K562 (cell line): ENCODE results near the gene ALG6. TPM values are rescaled to one million over a fixed set of nuclear protein-coding genes. Genes with fewer than 3 reads are reported as not detected.
A peak's percentile ranks its signal among the peaks of the same experiment; 100 is the strongest.

Experiments used
- ATAC-seq: fragments of 200-7000 bp; cut with Tn5 transposase; 3 replicates; pipeline ENCODE4 v1.9.1; 2020; ENCODE audit warnings: moderate library complexity
- BruUV-seq: library from RNA; stranded (reverse); fragments of 400-500 nt; replicated peaks from 2 replicates; lab custom pipeline; 2021; lab: Mats Ljungman, UMichigan
- CTCF ChIA-PET: fragments of 300-600 bp; formaldehyde crosslinking; extraction: SDS; loops from one replicate; lab custom pipeline; 2021; ENCODE audit warnings: low intra/inter-chr PET ratio; lab: Yijun Ruan, JAX
- POLR2A ChIA-PET: fragments of 300-600, 350-650 bp; sonication (Branson Sonifier 250); formaldehyde crosslinking; extraction: SDS; loops from one replicate; lab custom pipeline; 2021; ENCODE audit warnings: antibody characterized with exemption, inconsistent platforms; lab: Yijun Ruan, JAX
- DNase-seq, 4 experiments: peaks; one replicate each; pipeline versions ENCODE4 v3.0.0 to v3.0.0-alpha.2; 2011 to 2018; ENCODE audit warnings: low spot score in 3 of 4, mixed read lengths in 3 of 4; ENCODE audit errors: extremely low read depth in 1 of 4
- FAIRE-seq: peaks from 2 replicates; lab custom pipeline; 2011; peaks lifted over from hg19 to GRCh38; lab: Jason Lieb, UNC
- H2AFZ ChIP-seq: 2 replicates; pipeline ENCODE4 v1.6.0; 2011; ENCODE audit warnings: low read depth, low read length, control low read depth, inconsistent platforms
- H3K27ac ChIP-seq: fragments of 200-600 bp; 3 replicates; pipeline ENCODE4 v1.8.0; 2011; ENCODE audit warnings: low read depth, mild to moderate bottlenecking, control low read depth, inconsistent platforms, low read length, moderate library complexity, mixed read lengths; ENCODE audit errors: extremely low read depth
- H3K27me3 ChIP-seq, 2 experiments: fragments of 300-600 bp in 1 of 2; 2 replicates in 1 of 2; 3 replicates in 1 of 2; pipeline versions ENCODE4 v1.6.0 to v1.8.0; 2011; ENCODE audit warnings: inconsistent platforms in 2 of 2, low read length in 2 of 2, mild to moderate bottlenecking in 1 of 2, mixed read lengths in 1 of 2, moderate library complexity in 1 of 2; ENCODE audit not compliant: control insufficient read depth in 2 of 2, insufficient read depth in 2 of 2
- H3K36me3 ChIP-seq: fragments of 300-600 bp; 3 replicates; pipeline ENCODE4 v1.8.0; 2011; ENCODE audit warnings: mild to moderate bottlenecking, low read length, inconsistent platforms; ENCODE audit not compliant: control insufficient read depth, insufficient read depth
- H3K4me1 ChIP-seq, 2 experiments: fragments of 200-600 bp in 1 of 2; replicated peaks in 1 of 2; 2 replicates in 1 of 2; 3 replicates in 1 of 2; pipeline versions ENCODE4 v1.5.1 to v1.8.0; 2011; ENCODE audit warnings: inconsistent platforms in 2 of 2, low read length in 2 of 2, mild to moderate bottlenecking in 1 of 2, mixed read lengths in 1 of 2, moderate library complexity in 1 of 2; ENCODE audit not compliant: control insufficient read depth in 2 of 2, insufficient read depth in 2 of 2
- H3K4me2 ChIP-seq: 2 replicates; pipeline ENCODE4 v1.6.1; 2011; ENCODE audit warnings: low read length, control low read depth, inconsistent platforms, mixed read lengths; ENCODE audit not compliant: insufficient read depth
- H3K4me3 ChIP-seq: fragments of 200-600 bp; sonication (generic), shearing (Covaris generic); 2 replicates; pipeline ENCODE4 v1.5.1; 2016; ENCODE audit warnings: control low read depth, inconsistent platforms
- H3K79me2 ChIP-seq: fragments of 200-600 bp; 3 replicates; pipeline ENCODE4 v1.8.0; 2011; ENCODE audit warnings: low read length, inconsistent platforms; ENCODE audit not compliant: control insufficient read depth, insufficient read depth
- H3K9ac ChIP-seq, 2 experiments: 2 replicates each; pipeline versions ENCODE4 v1.6.0 to v1.6.1; 2011; ENCODE audit warnings: low read depth in 2 of 2, low read length in 2 of 2, control low read depth in 1 of 2, inconsistent platforms in 1 of 2, mild to moderate bottlenecking in 1 of 2, mixed read lengths in 1 of 2; ENCODE audit not compliant: insufficient read depth in 1 of 2
- H3K9me1 ChIP-seq: one replicate; pipeline ENCODE4 v1.6.0; 2011; ENCODE audit warnings: inconsistent platforms, mild to moderate bottlenecking, low read length, moderate library complexity; ENCODE audit not compliant: control insufficient read depth, insufficient read depth
- H3K9me3 ChIP-seq: replicated peaks from 2 replicates; pipeline ENCODE4 v1.5.1; 2011; ENCODE audit warnings: low read depth, low read length, inconsistent platforms; ENCODE audit not compliant: control insufficient read depth, insufficient read depth
- H4K20me1 ChIP-seq: replicated peaks from 2 replicates; pipeline ENCODE4 v1.6.1; 2011; ENCODE audit warnings: low read length, inconsistent platforms, mixed read lengths; ENCODE audit not compliant: control insufficient read depth, insufficient read depth
- CEBPZ ChIP-seq: fragments of 150-350 bp; IDR thresholded peaks from 2 replicates; pipeline ENCODE4 v1.6.1; 2014; ENCODE audit warnings: low read depth, mild to moderate bottlenecking, low read length, borderline replicate concordance
- EP300 ChIP-seq: IDR thresholded peaks from 2 replicates; pipeline ENCODE4 v1.6.1; 2012; ENCODE audit warnings: low read length, improper control_type of control experiment
- MED1 ChIP-seq: sonication (generic); formaldehyde crosslinking; IDR thresholded peaks from 2 replicates; pipeline ENCODE4 v1.8.1; 2023; ENCODE audit warnings: missing genetic modification reagents, borderline replicate concordance
- SMAD1 ChIP-seq: fragments of 150-350 bp; IDR thresholded peaks from 2 replicates; pipeline ENCODE4 v1.6.1; 2014; ENCODE audit warnings: low read length, low read depth; ENCODE audit not compliant: partially characterized antibody
- SMARCB1 ChIP-seq: IDR thresholded peaks from 2 replicates; pipeline ENCODE4 v1.6.1; 2011; ENCODE audit warnings: improper control_type of control experiment, low read depth; ENCODE audit not compliant: insufficient read length
- TCFL5 ChIP-seq: fragments of 250-450 bp; sonication (Bioruptor Pico); conservative IDR thresholded peaks from 2 replicates; pipeline ENCODE4 v1.6.1; 2021; ENCODE audit warnings: mild to moderate bottlenecking, moderate library complexity, matching md5 sums
- ZBTB1 ChIP-seq: sonication (generic); formaldehyde crosslinking; IDR thresholded peaks from 2 replicates; pipeline ENCODE4 v1.8.1; 2023; ENCODE audit warnings: missing genetic modification reagents, low read depth, mild to moderate bottlenecking, borderline replicate concordance
- ZNF764 ChIP-seq: fragments of 250-450 bp; sonication (Bioruptor Pico); IDR thresholded peaks from 2 replicates; pipeline ENCODE4 v1.4.0; 2020; ENCODE audit warnings: low read depth, mild to moderate bottlenecking, moderate library complexity
- WGBS: fragments of 100-300 bp; shearing (Covaris generic); methylation state at CpG from one replicate; pipeline ENCODE4 v1.1.6; 2016; ENCODE audit warnings: low coverage, mixed read lengths; ENCODE audit not compliant: insufficient coverage; ENCODE audit errors: missing lambda C conversion rate; 5-methylcytosine and 5-hydroxymethylcytosine counted together
- in situ Hi-C: fragments of 300-500 bp; cut with MboI; formaldehyde crosslinking; loops from 4 replicates; pipeline ENCODE4 v1.15.0; 2018; ENCODE audit warnings: inconsistent platforms, mixed read lengths
- intact Hi-C: fragments of 100-400 bp; cut with micrococcal nuclease; formaldehyde crosslinking; loops from 2 replicates; pipeline ENCODE4 v1.14.2; 2022
- polyA plus RNA-seq, 8 experiments: library from polyadenylated mRNA; depleted of rRNA in 4 of 8; stranded (reverse) in 5 of 8; unstranded in 3 of 8; fragments of >200 nt; fragmentation: Nextera tagmentation in 2 of 8; fragmentation: Illumina TruSeq in 1 of 8; extraction: Ambion mirVana in 2 of 8; extraction: Trizol in 1 of 8; gene quantifications; 2 replicates each; pipeline versions ENCODE4 v1.2.1 to v1.2.3, GENCODE V29; 2011 to 2014; ENCODE audit warnings: inconsistent platforms in 1 of 8, missing spikeins in 1 of 8
- total RNA-seq, 7 experiments: library from RNA; depleted of rRNA in 6 of 7; stranded (reverse); fragments of >200 nt in 6 of 7; fragmentation: Illumina TruSeq in 2 of 7; extraction: Trizol in 2 of 7; gene quantifications; 2 replicates each; pipeline versions ENCODE4 v1.2.1 to v1.2.3, GENCODE V29; 2011 to 2021; ENCODE audit warnings: low replicate concordance in 1 of 7

Gene ALG6
- total and polyA plus RNA-seq, 9 of the 15 experiments (the other 6 are each of a cell fraction or from before 2014, with no cell fraction given): 14.6 to 35.7 (median 23.3) TPM

- CTCF ChIA-PET: no interaction called here
- no peak for FAIRE-seq
Measured at GRCh38 chr1:63413394-63413793, 46.0 kb downstream of the ALG6 start.

GRCh38 chr1:63414691-63415365 lies 47.4 kb downstream of the ALG6 start:
- no peak overlapping the region for H2AFZ ChIP-seq
- no peak overlapping the region for H3K4me2 ChIP-seq
- WGBS: 79% methylated on average over 3 of the region's 3 CpGs
- no peak for ATAC-seq
- intact Hi-C loops (no loop called here), in situ Hi-C loops (no loop called here)
- BruUV-seq: no TSS peak
- H3K4me1 ChIP-seq: no peaks in the 10 kb centered on the region
- no peak for DNase-seq
- H3K9me1 ChIP-seq: no peaks in the 10 kb centered on the region
- no peaks in the 10 kb centered on the region for H4K20me1 ChIP-seq
- FAIRE-seq: no peak
- TF ChIP-seq CEBPZ (no peak), EP300 (no peak)
- peaks cover 17% of the 10 kb centered on the region; the same call in 2 of the 3 replicates for H3K36me3 ChIP-seq
- H3K79me2 ChIP-seq: no peaks in the 10 kb centered on the region
- ChIA-PET POLR2A (interaction anchor here (0.7 kb wide), 1 partner anchor 24 kb away, joined by 3 read pairs; no protein-coding TSS in a partner anchor), CTCF (no interaction called here)
- H3K4me3 ChIP-seq: no peak overlapping the region
- no peak overlapping the region for H3K27ac ChIP-seq
- H3K27me3 ChIP-seq: no peaks in the 10 kb centered on the region
- H3K9ac ChIP-seq: no peak overlapping the region
- no peaks in the 10 kb centered on the region for H3K9me3 ChIP-seq

More at GRCh38 chr1:63413394-63413793, 46.0 kb downstream of the ALG6 start:
- POLR2A ChIA-PET: no interaction called here
- peak in 1 of 4 experiments; percentile 8 for DNase-seq
- ATAC-seq: no peak
- no peak for TF ChIP-seq MED1 (CRISPR knock-in tag)
- no peak for TF ChIP-seq SMAD1
- TF ChIP-seq SMARCB1: no peak
- no peak for TF ChIP-seq ZBTB1
- TF ChIP-seq TCFL5: no peak
- TF ChIP-seq ZNF764 (CRISPR knock-in tag): no peak
- Histone ChIP-seq H3K79me2 (no peaks in the 10 kb centered on the region), H3K9me1 (no peaks in the 10 kb centered on the region), H3K27ac (no peak overlapping the region), H3K4me2 (no peak overlapping the region), H4K20me1 (no peaks in the 10 kb centered on the region), H2AFZ (no peak overlapping the region), H3K4me1 (no peaks in the 10 kb centered on the region), H3K27me3 (no peaks in the 10 kb centered on the region), H3K36me3 (peaks cover 17% of the 10 kb centered on the region; the same call in 2 of the 3 replicates), H3K9ac (no peak overlapping the region), H3K4me3 (no peak overlapping the region), H3K9me3 (no peaks in the 10 kb centered on the region)
- intact Hi-C loops (no loop called here), in situ Hi-C loops (no loop called here)
- 92% methylated on average over 1 of the region's 1 CpG for WGBS
- no TSS peak for BruUV-seq
